HepG2 (cell line): Measurements from ENCODE around the gene RFTN1. TPM values are rescaled to one million over a fixed set of nuclear protein-coding genes. Genes with fewer than 3 reads are reported as not detected.

ENCODE experiments used
- ATAC-seq: fragments of 200-7000 bp; cut with Tn5 transposase; 3 replicates; pipeline ENCODE4 v1.9.1; 2020; ENCODE audit warnings: mild to moderate bottlenecking, moderate library complexity
- BruUV-seq: library from RNA; stranded (reverse); fragments of 400-500 nt; replicated peaks from 2 replicates; lab custom pipeline; 2021; lab: Mats Ljungman, UMichigan
- CTCF ChIA-PET: fragments of 300-600 bp; formaldehyde crosslinking; extraction: SDS; loops from one replicate; lab custom pipeline; 2021; ENCODE audit warnings: low total read pairs, inconsistent platforms, low intra/inter-chr PET ratio; lab: Yijun Ruan, JAX
- POLR2A ChIA-PET: fragments of 350-600 bp; sonication (Branson Sonifier 250); formaldehyde crosslinking; loops from one replicate; lab custom pipeline; 2020; ENCODE audit warnings: antibody characterized with exemption, inconsistent platforms; lab: Yijun Ruan, JAX
- DNase-seq: peaks from one replicate; pipeline ENCODE4 v3.0.0-alpha.2; 2015; ENCODE audit warnings: low spot score
- FAIRE-seq: peaks from 3 replicates; lab custom pipeline; 2011; peaks lifted over from hg19 to GRCh38; lab: Jason Lieb, UNC
- H2AFZ ChIP-seq: one replicate; pipeline ENCODE4 v1.6.1; 2011; ENCODE audit warnings: low read length, inconsistent platforms
- H3K27ac ChIP-seq: fragments of 300-600 bp; 3 replicates; pipeline ENCODE4 v1.8.0; 2011; ENCODE audit warnings: mixed run types, mild to moderate bottlenecking, mixed read lengths, low read length, inconsistent platforms; ENCODE audit not compliant: insufficient read depth; ENCODE audit errors: extremely low read length
- H3K27me3 ChIP-seq, 2 experiments: fragments of 200-600 bp in 1 of 2; 2 replicates in 1 of 2; 3 replicates in 1 of 2; pipeline versions ENCODE4 v1.6.0 to v1.8.0; 2011; ENCODE audit warnings: low read length in 2 of 2, mild to moderate bottlenecking in 2 of 2, moderate library complexity in 2 of 2, inconsistent platforms in 1 of 2; ENCODE audit not compliant: insufficient read depth in 2 of 2, control insufficient read depth in 1 of 2
- H3K36me3 ChIP-seq, 2 experiments: fragments of 200-600 bp in 1 of 2; replicated peaks in 1 of 2; 2 replicates in 1 of 2; 3 replicates in 1 of 2; pipeline versions ENCODE4 v1.5.1 to v1.8.0; 2011; ENCODE audit warnings: low read length in 2 of 2, inconsistent platforms in 1 of 2; ENCODE audit not compliant: insufficient read depth in 2 of 2, control insufficient read depth in 1 of 2
- H3K4me1 ChIP-seq: 2 replicates; pipeline ENCODE4 v1.5.1; 2012; ENCODE audit warnings: low read length, inconsistent platforms; ENCODE audit not compliant: insufficient read depth
- H3K4me2 ChIP-seq: 2 replicates; pipeline ENCODE4 v1.6.0; 2011; ENCODE audit warnings: low read depth, low read length, inconsistent platforms
- H3K4me3 ChIP-seq, 3 experiments: fragments of 200-600 bp in 1 of 3; sonication (generic), shearing (Covaris generic) in 1 of 3; replicated peaks in 1 of 3; 2 replicates each; pipeline ENCODE4 v1.5.1; 2011 to 2016; ENCODE audit warnings: low read length in 3 of 3, inconsistent platforms in 2 of 3, low read depth in 2 of 3, mild to moderate bottlenecking in 2 of 3, control low read depth in 1 of 3, mixed read lengths in 1 of 3; ENCODE audit not compliant: insufficient read depth in 1 of 3
- H3K79me2 ChIP-seq: one replicate; pipeline ENCODE4 v1.6.1; 2011; ENCODE audit warnings: low read length, inconsistent platforms; ENCODE audit not compliant: insufficient read depth
- H3K9ac ChIP-seq: 2 replicates; pipeline ENCODE4 v1.6.0; 2011; ENCODE audit warnings: mild to moderate bottlenecking, low read depth, low read length, inconsistent platforms; ENCODE audit not compliant: insufficient read depth
- H3K9me3 ChIP-seq: 2 replicates; pipeline ENCODE4 v1.5.1; 2012; ENCODE audit warnings: mild to moderate bottlenecking, low read length
- H4K20me1 ChIP-seq: 2 replicates; pipeline ENCODE4 v1.6.0; 2011; ENCODE audit warnings: inconsistent platforms, mild to moderate bottlenecking, low read length, moderate library complexity; ENCODE audit not compliant: insufficient read depth
- GATAD1 ChIP-seq: IDR thresholded peaks from 2 replicates; pipeline ENCODE4 v1.6.1; 2016; ENCODE audit warnings: missing genetic modification reagents, missing compliant biosample characterization
- HCFC1 ChIP-seq: fragments of 150-350 bp; IDR thresholded peaks from 2 replicates; pipeline ENCODE4 v1.6.1; 2014; ENCODE audit warnings: low read depth, low read length
- HES4 ChIP-seq: sonication (generic); formaldehyde crosslinking; IDR thresholded peaks from 2 replicates; pipeline ENCODE4 v1.9.0; 2021; ENCODE audit warnings: mild to moderate bottlenecking, missing genetic modification reagents, borderline replicate concordance
- HOXA7 ChIP-seq: sonication (generic); formaldehyde crosslinking; IDR thresholded peaks from 2 replicates; pipeline ENCODE4 v1.8.1; 2022; ENCODE audit warnings: mild to moderate bottlenecking, missing genetic modification reagents, moderate library complexity
- KLF13 ChIP-seq: sonication (generic); formaldehyde crosslinking; IDR thresholded peaks from 2 replicates; pipeline ENCODE4 v1.4.0; 2020; ENCODE audit warnings: mild to moderate bottlenecking, missing genetic modification reagents
- NFIC ChIP-seq: IDR thresholded peaks from 2 replicates; pipeline ENCODE4 v1.6.1; 2012; ENCODE audit warnings: mild to moderate bottlenecking, low read length, inconsistent platforms
- NFYB ChIP-seq: sonication (generic); formaldehyde crosslinking; IDR thresholded peaks from 2 replicates; pipeline ENCODE4 v1.4.0; 2020; ENCODE audit warnings: missing genetic modification reagents
- RFX1 ChIP-seq: fragments of 450-650 bp; IDR thresholded peaks from 2 replicates; pipeline ENCODE4 v1.6.1; 2017
- SMARCE1 ChIP-seq: fragments of 450-650 bp; IDR thresholded peaks from 2 replicates; pipeline ENCODE4 v1.6.1; 2017; ENCODE audit warnings: borderline replicate concordance
- YEATS4 ChIP-seq: sonication (generic); formaldehyde crosslinking; IDR thresholded peaks from 2 replicates; pipeline ENCODE4 v1.4.0; 2020; ENCODE audit warnings: missing genetic modification reagents, borderline replicate concordance
- ZNF44 ChIP-seq: sonication (generic); formaldehyde crosslinking; IDR thresholded peaks from 2 replicates; pipeline ENCODE4 v1.5.1; 2020; ENCODE audit warnings: mild to moderate bottlenecking, missing genetic modification reagents
- ZNF468 ChIP-seq: sonication (generic); formaldehyde crosslinking; IDR thresholded peaks from 2 replicates; pipeline ENCODE4 v1.8.0; 2022; ENCODE audit warnings: mild to moderate bottlenecking, moderate library complexity, missing genetic modification reagents
- ZNF547 ChIP-seq: sonication (generic); formaldehyde crosslinking; IDR thresholded peaks from 2 replicates; pipeline ENCODE4 v1.5.1; 2020; ENCODE audit warnings: mild to moderate bottlenecking, missing genetic modification reagents
- WGBS: methylation state at CpG from one replicate; pipeline ENCODE4 v1.1.6; 2017; ENCODE audit warnings: low lambda C conversion rate; 5-methylcytosine and 5-hydroxymethylcytosine counted together
- in situ Hi-C: cut with HindIII; loops from 2 replicates; pipeline ENCODE4 v1.10.0; 2017; ENCODE audit warnings: low pct_unique_long_range_greater_than_20kb; ENCODE audit not compliant: extremely low pct_ligation_motif_present
- intact Hi-C: fragments of 100-400 bp; cut with micrococcal nuclease; formaldehyde crosslinking; loops from one replicate; pipeline ENCODE4 v1.10.0; 2022; ENCODE audit not compliant: unreplicated experiment
- polyA plus RNA-seq, 8 experiments: library from polyadenylated mRNA; depleted of rRNA in 3 of 8; stranded (reverse) in 7 of 8; unstranded in 1 of 8; fragments of >200 nt; fragmentation: Illumina TruSeq in 4 of 8; extraction: Trizol in 4 of 8; gene quantifications; 2 replicates each; pipeline versions ENCODE4 v1.2.1 to v1.2.3, GENCODE V29; 2011 to 2016; ENCODE audit warnings: low read depth in 4 of 8, missing spikeins in 1 of 8, mixed read lengths in 1 of 8; ENCODE audit not compliant: insufficient read depth in 1 of 8
- total RNA-seq, 5 experiments: library from RNA; depleted of rRNA; stranded (reverse); fragments of >200 nt; fragmentation: Illumina TruSeq; extraction: Trizol; gene quantifications; 2 replicates each; pipeline ENCODE4 v1.2.3, GENCODE V29; 2016; ENCODE audit warnings: low read depth in 1 of 5
- TF ChIP-seq, protein P1 (sequence below): IDR thresholded peaks from 2 replicates; pipeline ENCODE4 v1.6.1; 2012; ENCODE audit warnings: low read length, improper control_type of control experiment
- TF ChIP-seq, protein P2 (sequence below): sonication (generic); formaldehyde crosslinking; IDR thresholded peaks from 2 replicates; pipeline ENCODE4 v1.5.0; 2020; ENCODE audit warnings: mild to moderate bottlenecking, missing genetic modification reagents

RFTN1 gene
- total and polyA plus RNA-seq, 2 of the 13 experiments (the other 11 are each of a cell fraction or from before 2014, with no cell fraction given) = not detected

DNA sequence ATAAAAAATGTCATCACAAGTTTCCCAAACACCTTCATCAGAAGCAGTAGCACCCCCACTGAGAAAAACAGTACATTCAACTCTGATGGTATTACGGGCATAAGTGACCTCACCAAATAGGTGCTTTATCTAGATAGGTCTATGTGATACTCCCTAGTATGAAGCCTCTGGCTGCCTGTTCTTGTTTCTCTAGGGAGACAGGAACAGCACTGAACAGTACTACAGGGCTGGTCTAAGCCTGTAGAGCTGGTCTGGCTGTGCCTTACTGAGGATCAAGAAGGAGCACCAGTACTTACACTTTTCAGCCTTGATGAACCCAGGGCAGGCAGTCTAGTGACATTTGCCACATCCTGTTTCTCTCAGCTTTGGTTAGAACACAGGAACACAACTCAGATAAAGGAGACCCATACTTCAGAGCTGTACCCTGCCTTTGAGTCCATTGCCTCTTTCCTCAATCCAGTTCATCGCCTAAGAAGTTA is 212.6 kb downstream of the RFTN1 start:
- DNase-seq (no peak), FAIRE-seq (no peak), ATAC-seq (no peak)
- H3K4me3 ChIP-seq = no peak overlapping the region
- H2AFZ ChIP-seq = no peak overlapping the region
- intact Hi-C loops (no loop called here), in situ Hi-C loops (no loop called here)
- ChIA-PET CTCF (no interaction called here), POLR2A (no interaction called here)
- no peaks in the 10 kb centered on the region for H4K20me1 ChIP-seq
- H3K27me3 ChIP-seq = no peaks in the 10 kb centered on the region
- TF ChIP-seq, protein P1, sequence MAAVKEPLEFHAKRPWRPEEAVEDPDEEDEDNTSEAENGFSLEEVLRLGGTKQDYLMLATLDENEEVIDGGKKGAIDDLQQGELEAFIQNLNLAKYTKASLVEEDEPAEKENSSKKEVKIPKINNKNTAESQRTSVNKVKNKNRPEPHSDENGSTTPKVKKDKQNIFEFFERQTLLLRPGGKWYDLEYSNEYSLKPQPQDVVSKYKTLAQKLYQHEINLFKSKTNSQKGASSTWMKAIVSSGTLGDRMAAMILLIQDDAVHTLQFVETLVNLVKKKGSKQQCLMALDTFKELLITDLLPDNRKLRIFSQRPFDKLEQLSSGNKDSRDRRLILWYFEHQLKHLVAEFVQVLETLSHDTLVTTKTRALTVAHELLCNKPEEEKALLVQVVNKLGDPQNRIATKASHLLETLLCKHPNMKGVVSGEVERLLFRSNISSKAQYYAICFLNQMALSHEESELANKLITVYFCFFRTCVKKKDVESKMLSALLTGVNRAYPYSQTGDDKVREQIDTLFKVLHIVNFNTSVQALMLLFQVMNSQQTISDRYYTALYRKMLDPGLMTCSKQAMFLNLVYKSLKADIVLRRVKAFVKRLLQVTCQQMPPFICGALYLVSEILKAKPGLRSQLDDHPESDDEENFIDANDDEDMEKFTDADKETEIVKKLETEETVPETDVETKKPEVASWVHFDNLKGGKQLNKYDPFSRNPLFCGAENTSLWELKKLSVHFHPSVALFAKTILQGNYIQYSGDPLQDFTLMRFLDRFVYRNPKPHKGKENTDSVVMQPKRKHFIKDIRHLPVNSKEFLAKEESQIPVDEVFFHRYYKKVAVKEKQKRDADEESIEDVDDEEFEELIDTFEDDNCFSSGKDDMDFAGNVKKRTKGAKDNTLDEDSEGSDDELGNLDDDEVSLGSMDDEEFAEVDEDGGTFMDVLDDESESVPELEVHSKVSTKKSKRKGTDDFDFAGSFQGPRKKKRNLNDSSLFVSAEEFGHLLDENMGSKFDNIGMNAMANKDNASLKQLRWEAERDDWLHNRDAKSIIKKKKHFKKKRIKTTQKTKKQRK = no peak
- no peak for TF ChIP-seq YEATS4
- no peak overlapping the region for H3K27ac ChIP-seq
- H3K36me3 ChIP-seq = peaks cover 12 to 71% of the 10 kb centered on the region in 2 experiments
- no peak overlapping the region for H3K4me2 ChIP-seq
- no peak overlapping the region for H3K9ac ChIP-seq
- no TSS peak for BruUV-seq
- WGBS = 96% methylated on average over 2 of the region's 2 CpGs
- H3K4me1 ChIP-seq = no peaks in the 10 kb centered on the region
- no peaks in the 10 kb centered on the region for H3K9me3 ChIP-seq
- H3K79me2 ChIP-seq = no peaks in the 10 kb centered on the region

DNA sequence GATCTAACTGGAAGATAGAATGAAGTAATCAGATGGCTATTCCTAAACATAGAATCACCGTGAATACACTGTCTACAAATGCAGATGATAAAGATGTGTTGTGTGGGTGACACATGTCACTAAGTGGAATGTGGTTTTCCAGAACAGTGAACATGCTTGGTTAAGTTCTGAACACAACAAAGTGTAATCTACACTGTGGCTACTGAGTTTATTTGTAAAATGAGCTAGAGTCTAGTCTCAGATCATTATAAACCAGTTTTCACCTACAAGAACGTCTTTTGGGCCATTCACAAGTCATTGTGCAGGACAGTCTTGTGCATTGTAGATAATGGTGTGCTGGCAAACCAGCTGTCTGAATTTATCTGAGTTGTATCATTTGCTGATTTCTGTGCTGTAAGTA is 213.2 kb downstream of the RFTN1 start:
- 95% methylated on average over 2 of the region's 2 CpGs for WGBS
- no peak overlapping the region for H3K4me2 ChIP-seq
- CTCF ChIA-PET = no interaction called here
- no peak overlapping the region for H3K4me3 ChIP-seq
- H3K9ac ChIP-seq = no peak overlapping the region
- no peaks in the 10 kb centered on the region for H4K20me1 ChIP-seq
- peaks cover 11 to 71% of the 10 kb centered on the region in 2 experiments for H3K36me3 ChIP-seq
- in situ Hi-C loops = no loop called here
- intact Hi-C loops = no loop called here
- no TSS peak for BruUV-seq
- no peaks in the 10 kb centered on the region for H3K27me3 ChIP-seq
- POLR2A ChIA-PET = no interaction called here
- H3K79me2 ChIP-seq = no peaks in the 10 kb centered on the region
- DNase-seq = no peak
- H3K27ac ChIP-seq = no peak overlapping the region
- no peak for FAIRE-seq
- no peak overlapping the region for H2AFZ ChIP-seq
- ATAC-seq = no peak
- no peaks in the 10 kb centered on the region for H3K9me3 ChIP-seq
- no peaks in the 10 kb centered on the region for H3K4me1 ChIP-seq
- TF ChIP-seq ZNF547 (CRISPR knock-in tag) = no peak
- no peak for TF ChIP-seq HES4 (CRISPR knock-in tag)
- TF ChIP-seq ZNF468 (CRISPR knock-in tag) = no peak
- TF ChIP-seq, protein P2, sequence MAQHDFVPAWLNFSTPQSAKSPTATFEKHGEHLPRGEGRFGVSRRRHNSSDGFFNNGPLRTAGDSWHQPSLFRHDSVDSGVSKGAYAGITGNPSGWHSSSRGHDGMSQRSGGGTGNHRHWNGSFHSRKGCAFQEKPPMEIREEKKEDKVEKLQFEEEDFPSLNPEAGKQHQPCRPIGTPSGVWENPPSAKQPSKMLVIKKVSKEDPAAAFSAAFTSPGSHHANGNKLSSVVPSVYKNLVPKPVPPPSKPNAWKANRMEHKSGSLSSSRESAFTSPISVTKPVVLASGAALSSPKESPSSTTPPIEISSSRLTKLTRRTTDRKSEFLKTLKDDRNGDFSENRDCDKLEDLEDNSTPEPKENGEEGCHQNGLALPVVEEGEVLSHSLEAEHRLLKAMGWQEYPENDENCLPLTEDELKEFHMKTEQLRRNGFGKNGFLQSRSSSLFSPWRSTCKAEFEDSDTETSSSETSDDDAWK = no peak
- no peak for TF ChIP-seq ZNF44 (CRISPR knock-in tag)
- no peak for TF ChIP-seq GATAD1
- no peak for TF ChIP-seq RFX1
- no peak for TF ChIP-seq HOXA7 (CRISPR knock-in tag)
- no peak for TF ChIP-seq HCFC1
- TF ChIP-seq NFIC = no peak
- TF ChIP-seq KLF13 (CRISPR knock-in tag) = no peak
- TF ChIP-seq NFYB (CRISPR knock-in tag) = no peak
- no peak for TF ChIP-seq SMARCE1
